Measurements from ENCODE around the gene TARBP1.

DNA sequence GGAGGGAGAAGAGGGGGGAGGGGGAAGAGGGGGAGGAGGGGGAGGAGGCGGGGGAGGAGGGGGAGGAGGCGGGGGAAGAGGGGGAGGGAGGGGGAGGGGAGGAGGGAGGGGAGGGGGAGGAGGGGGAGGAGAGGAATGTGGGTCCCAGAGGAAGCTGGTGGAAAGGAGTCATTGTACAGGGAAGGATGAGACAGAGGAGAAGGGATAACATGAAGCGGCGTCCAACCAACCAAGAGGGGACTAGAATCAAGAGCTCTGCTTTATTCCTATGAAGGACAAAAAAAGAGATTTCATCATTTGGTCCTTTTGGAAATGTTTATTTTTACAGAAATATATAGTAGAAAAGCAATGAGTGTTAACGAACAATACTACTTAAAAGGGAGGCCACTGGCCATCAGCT, 81.2 kb downstream of the TARBP1 start:
- TF ChIP-seq, protein P1, sequence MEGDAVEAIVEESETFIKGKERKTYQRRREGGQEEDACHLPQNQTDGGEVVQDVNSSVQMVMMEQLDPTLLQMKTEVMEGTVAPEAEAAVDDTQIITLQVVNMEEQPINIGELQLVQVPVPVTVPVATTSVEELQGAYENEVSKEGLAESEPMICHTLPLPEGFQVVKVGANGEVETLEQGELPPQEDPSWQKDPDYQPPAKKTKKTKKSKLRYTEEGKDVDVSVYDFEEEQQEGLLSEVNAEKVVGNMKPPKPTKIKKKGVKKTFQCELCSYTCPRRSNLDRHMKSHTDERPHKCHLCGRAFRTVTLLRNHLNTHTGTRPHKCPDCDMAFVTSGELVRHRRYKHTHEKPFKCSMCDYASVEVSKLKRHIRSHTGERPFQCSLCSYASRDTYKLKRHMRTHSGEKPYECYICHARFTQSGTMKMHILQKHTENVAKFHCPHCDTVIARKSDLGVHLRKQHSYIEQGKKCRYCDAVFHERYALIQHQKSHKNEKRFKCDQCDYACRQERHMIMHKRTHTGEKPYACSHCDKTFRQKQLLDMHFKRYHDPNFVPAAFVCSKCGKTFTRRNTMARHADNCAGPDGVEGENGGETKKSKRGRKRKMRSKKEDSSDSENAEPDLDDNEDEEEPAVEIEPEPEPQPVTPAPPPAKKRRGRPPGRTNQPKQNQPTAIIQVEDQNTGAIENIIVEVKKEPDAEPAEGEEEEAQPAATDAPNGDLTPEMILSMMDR (IDR thresholded peaks at IDR 0.05), result no peak
- TF ChIP-seq POLR2AphosphoS5 (IDR thresholded peaks at IDR 0.05; ENCODE audit: insufficient read depth in 1 of 2, low read depth in 1 of 2), result no peak
- no peak for TF ChIP-seq POLR2A (IDR thresholded peaks at IDR 0.05)

Data from vagina (tissue), 2 donors.